AG04450 (cell line): ENCODE results near the gene RIN3. TPM values are rescaled to one million over a fixed set of nuclear protein-coding genes. Genes with fewer than 3 reads are reported as not detected.

Experiments
- CTCF ChIA-PET: fragments of 300-600, 350-600 bp; formaldehyde crosslinking; extraction: SDS; loops from one replicate; lab custom pipeline; 2022; ENCODE audit warnings: antibody characterized with exemption, inconsistent platforms; lab: Charles Lee
- POLR2A ChIA-PET: fragments of 350-600 bp; formaldehyde crosslinking; extraction: SDS; loops from one replicate; lab custom pipeline; 2021; ENCODE audit warnings: antibody characterized with exemption, inconsistent platforms; lab: Yijun Ruan, JAX
- DNase-seq: peaks from one replicate; pipeline ENCODE4 v3.0.0-alpha.2; 2011; ENCODE audit warnings: low read depth, low spot score
- H3K27ac ChIP-seq: one replicate; pipeline ENCODE4 v1.5.1; 2012; ENCODE audit warnings: low read depth, low read length, control low read depth
- H3K27me3 ChIP-seq: one replicate; pipeline ENCODE4 v1.6.0; 2012; ENCODE audit warnings: low read length; ENCODE audit not compliant: control insufficient read depth, insufficient read depth
- H3K4me3 ChIP-seq: 2 replicates; pipeline ENCODE4 v1.5.1; 2011; ENCODE audit warnings: mild to moderate bottlenecking, low read depth, low read length, control low read depth
- H3K9me3 ChIP-seq: 2 replicates; pipeline ENCODE4 v1.5.1; 2012; ENCODE audit warnings: low read length; ENCODE audit not compliant: control insufficient read depth, insufficient read depth
- CTCF ChIP-seq: IDR thresholded peaks from 2 replicates; pipeline ENCODE4 v1.5.1; 2011; ENCODE audit warnings: low read depth, low read length, control low read depth, inconsistent platforms
- polyA plus RNA-seq: library from polyadenylated mRNA; depleted of rRNA; stranded (reverse); fragments of >200 nt; gene quantifications from 2 replicates; pipeline ENCODE4 v1.2.3, GENCODE V29; 2011; rRNA removed

The RIN3 gene
- polyA plus RNA-seq, 1 experiment, result 3.7 TPM

- ChIA-PET CTCF (no interaction called here), POLR2A (no interaction called here)
- DNase-seq, result no peak
- peaks cover 5% of the 10 kb centered on the region; the same call in 1 of the 2 replicates for H3K9me3 ChIP-seq
- peaks cover 18% of the 10 kb centered on the region for H3K27me3 ChIP-seq
- no peak overlapping the region for H3K4me3 ChIP-seq
- H3K27ac ChIP-seq, result no peak overlapping the region
- no peak for TF ChIP-seq CTCF
These were observed 219.4 kb downstream of the RIN3 start for GRCh38 chr14:92733007-92733406.

- Histone ChIP-seq H3K9me3 (peaks cover 5% of the 10 kb centered on the region; the same call in 1 of the 2 replicates), H3K27me3 (peaks cover 21% of the 10 kb centered on the region), H3K27ac (no peak overlapping the region), H3K4me3 (no peak overlapping the region)
- no peak for TF ChIP-seq CTCF
- POLR2A ChIA-PET, result no interaction called here
- no peak for DNase-seq
- CTCF ChIA-PET, result no interaction called here
These were observed 221.0 kb downstream of the RIN3 start for GRCh38 chr14:92734618-92735017.

GRCh38 chr14:92735344-92735743 lies 221.8 kb downstream of the RIN3 start:
- Histone ChIP-seq H3K9me3 (peaks cover 5% of the 10 kb centered on the region; the same call in 1 of the 2 replicates), H3K27ac (no peak overlapping the region), H3K4me3 (no peak overlapping the region), H3K27me3 (peaks cover 21% of the 10 kb centered on the region)
- no peak for TF ChIP-seq CTCF
- POLR2A ChIA-PET, result no interaction called here
- no peak for DNase-seq
- CTCF ChIA-PET, result no interaction called here

- TF ChIP-seq CTCF, result no peak
- Histone ChIP-seq H3K27me3 (peaks cover 14% of the 10 kb centered on the region), H3K27ac (no peak overlapping the region), H3K4me3 (no peak overlapping the region), H3K9me3 (no peaks in the 10 kb centered on the region)
- DNase-seq, result no peak
- ChIA-PET CTCF (no interaction called here), POLR2A (no interaction called here)
These were observed 223.6 kb downstream of the RIN3 start for GRCh38 chr14:92737206-92737605.

GRCh38 chr14:92737619-92738188 lies 224.1 kb downstream of the RIN3 start:
- ChIA-PET POLR2A (no interaction called here), CTCF (no interaction called here)
- DNase-seq, result no peak
- Histone ChIP-seq H3K27ac (no peak overlapping the region), H3K27me3 (peaks cover 14% of the 10 kb centered on the region), H3K4me3 (no peak overlapping the region), H3K9me3 (no peaks in the 10 kb centered on the region)
- TF ChIP-seq CTCF, result no peak

Other genes starting within 250 kb of the RIN3 start
- gene SLC24A4, start 190.6 kb upstream of the RIN3 start, polyA plus RNA-seq, result not detected in 2 replicates
- gene LGMN, start 234.8 kb downstream of the RIN3 start, polyA plus RNA-seq, result 21.8 and 23.4 TPM in 2 replicates